Transverse colon (tissue), 4 donors: ENCODE data around the gene PRKCG. TPM values are rescaled to one million over a fixed set of nuclear protein-coding genes. Genes with fewer than 3 reads are reported as not detected.

ENCODE experiments used
- DNase-seq: peaks from one replicate; pipeline ENCODE4 v3.0.0-alpha.2; 2019
- H3K27ac ChIP-seq, 4 donors: fragments of 200-600 bp; sonication (generic); 2 replicates each; pipeline ENCODE4 v1.5.1; 2016 to 2018; ENCODE audit warnings: inconsistent platforms in 4 of 4
- H3K27me3 ChIP-seq: fragments of 200-600 bp; sonication (generic); 2 replicates; pipeline ENCODE4 v1.5.1; 2017; ENCODE audit warnings: inconsistent platforms
- H3K36me3 ChIP-seq, 4 donors: fragments of 200-600 bp; sonication (generic); 2 replicates each; pipeline ENCODE4 v1.5.1; 2017 to 2019; ENCODE audit warnings: inconsistent platforms in 4 of 4
- H3K4me1 ChIP-seq, 4 donors: fragments of 200-600 bp; sonication (generic); 2 replicates each; pipeline ENCODE4 v1.5.1; 2017 to 2020; ENCODE audit warnings: inconsistent platforms in 4 of 4
- H3K4me3 ChIP-seq, 4 donors: fragments of 200-600 bp; sonication (generic); 1 replicate in 1 of 4; 2 replicates in 3 of 4; pipeline versions ENCODE4 v1.5.1 to v1.6.1; 2017 to 2019; ENCODE audit warnings: inconsistent platforms in 4 of 4
- H3K9me3 ChIP-seq, 2 donors: fragments of 200-600 bp; sonication (generic); 2 replicates each; pipeline ENCODE4 v1.5.1; 2017 to 2019; ENCODE audit warnings: inconsistent platforms in 2 of 2
- CTCF ChIP-seq, 5 experiments: fragments of 200-600 bp in 3 of 5; fragments of 450-650 bp in 2 of 5; sonication (generic) in 3 of 5; IDR thresholded peaks; 1 replicate in 2 of 5; 2 replicates in 3 of 5; pipeline ENCODE4 v1.5.1; 2016 to 2017; ENCODE audit warnings: antibody characterized with exemption in 5 of 5, inconsistent platforms in 3 of 5, mild to moderate bottlenecking in 2 of 5, moderate library complexity in 1 of 5
- EP300 ChIP-seq: sonication (generic); formaldehyde crosslinking; IDR thresholded peaks from one replicate; pipeline ENCODE4 v1.6.1; 2017; ENCODE audit warnings: antibody characterized with exemption, low read depth
- POLR2A ChIP-seq: fragments of 450-650 bp; IDR thresholded peaks from one replicate; pipeline ENCODE4 v1.6.1; 2016; ENCODE audit warnings: antibody characterized with exemption, mild to moderate bottlenecking, moderate library complexity
- POLR2AphosphoS5 ChIP-seq, 3 donors: sonication (generic); formaldehyde crosslinking; IDR thresholded peaks; one replicate each; pipeline ENCODE4 v1.6.1; 2016; ENCODE audit warnings: antibody characterized with exemption in 3 of 3
- WGBS, 2 donors: methylation state at CpG; one replicate each; pipeline ENCODE4 v1.1.5; 2018; ENCODE audit warnings: low coverage in 1 of 2; 5-methylcytosine and 5-hydroxymethylcytosine counted together
- in situ Hi-C, 4 donors: fragments of 200-750 bp; cut with MboI; loops; one replicate each; pipeline versions ENCODE4 v1.15.0 to v1.15.1; 2017; ENCODE audit warnings: low sequenced_read_pairs in 3 of 4, low pct_ligation_motif_present in 1 of 4, low pct_unique_long_range_greater_than_20kb in 1 of 4
- intact Hi-C: fragments of 100-400 bp; cut with DNase I; formaldehyde crosslinking; loops from one replicate; pipeline ENCODE4 v1.15.1; 2023; ENCODE audit warnings: low total_unique reads
- total RNA-seq, 4 donors: library from RNA; depleted of rRNA; stranded (reverse); fragments of >200 nt; gene quantifications; one replicate each; pipeline ENCODE4 v1.1.0, GENCODE V29; 2016

PRKCG gene
- total RNA-seq, 4 donors from 2014 or later, result 0.32 TPM; not detected in 3

- DNase-seq, result no peak
- Histone ChIP-seq H3K4me1 (peaks cover 0 to 12% (median 8%) of the 10 kb centered on the region in 4 donors), H3K27ac (no peak overlapping the region), H3K9me3 (no peaks in the 10 kb centered on the region), H3K27me3 (peaks cover 91% of the 10 kb centered on the region), H3K36me3 (no peaks in the 10 kb centered on the region), H3K4me3 (no peak overlapping the region)
- intact Hi-C loops, result no loop called here
- TF ChIP-seq CTCF (IDR thresholded peaks at IDR 0.05), result no peak
- TF ChIP-seq EP300, result no peak
- TF ChIP-seq POLR2A, result no peak
- TF ChIP-seq POLR2AphosphoS5 (IDR thresholded peaks at IDR 0.05), result no peak
- in situ Hi-C loops, result loop anchor here in 1 of 4 donors (10.0 kb wide), 1 partner anchor 64 kb away; no protein-coding TSS in a partner anchor
- WGBS, 2 donors, result 18% methylated on average over 46 of the region's 51 CpGs; no CpG with 5 or more reads in 1 of the 2 donors
Measured at GRCh38 chr19:53908106-53908934, 26.3 kb downstream of the PRKCG start.

GRCh38 chr19:53908935-53909415, 27.0 kb downstream of the PRKCG start, which contains the start of gene CACNG7:
Gene CACNG7, plus strand, starts transcription at chr19:53909278. Its CDS starts 3,554 bp downstream, at chr19:53912832.
- no peak for TF ChIP-seq CTCF (IDR thresholded peaks at IDR 0.05)
- no peak for TF ChIP-seq POLR2AphosphoS5 (IDR thresholded peaks at IDR 0.05)
- no peak for TF ChIP-seq POLR2A
- no peak for TF ChIP-seq EP300
- WGBS, 2 donors, result 8% methylated on average over 27 of the region's 28 CpGs; no CpG with 5 or more reads in 1 of the 2 donors
- Histone ChIP-seq H3K36me3 (no peaks in the 10 kb centered on the region), H3K4me1 (peaks cover 0 to 12% (median 8%) of the 10 kb centered on the region in 4 donors), H3K4me3 (no peak within 1 kb of the TSS), H3K27me3 (peaks cover 86% of the 10 kb centered on the region), H3K9me3 (no peaks in the 10 kb centered on the region), H3K27ac (no peak within 1 kb of the TSS)
- intact Hi-C loops, result no loop called here
- DNase-seq, result no peak
- in situ Hi-C loops, result loop anchor here in 1 of 4 donors (10.0 kb wide), 1 partner anchor 64 kb away; no protein-coding TSS in a partner anchor

- DNase-seq, result no peak
- Histone ChIP-seq H3K9me3 (no peaks in the 10 kb centered on the region), H3K4me3 (no peak overlapping the region), H3K27me3 (peaks cover 80% of the 10 kb centered on the region), H3K27ac (no peak overlapping the region), H3K4me1 (peaks cover 0 to 12% (median 8%) of the 10 kb centered on the region in 4 donors), H3K36me3 (no peaks in the 10 kb centered on the region)
- TF ChIP-seq POLR2A (no peak), EP300 (no peak), CTCF (IDR thresholded peaks at IDR 0.05) (no peak), POLR2AphosphoS5 (IDR thresholded peaks at IDR 0.05) (no peak)
- in situ Hi-C loops, result loop anchor here in 1 of 4 donors (10.0 kb wide), 1 partner anchor 65 kb away; no protein-coding TSS in a partner anchor
- WGBS, 2 donors, result 4 to 17% methylated on average over 9 to 47 of the region's 47 CpGs
- intact Hi-C loops, result no loop called here
Measured at GRCh38 chr19:53909471-53910169, 27.6 kb downstream of the PRKCG start.

GRCh38 chr19:53910170-53910518, 28.1 kb downstream of the PRKCG start:
- in situ Hi-C loops, result no loop called here
- DNase-seq, result no peak
- TF ChIP-seq EP300 (no peak), CTCF (IDR thresholded peaks at IDR 0.05) (no peak), POLR2A (no peak), POLR2AphosphoS5 (IDR thresholded peaks at IDR 0.05) (no peak)
- no peak overlapping the region for H3K4me3 ChIP-seq
- peaks cover 75% of the 10 kb centered on the region for H3K27me3 ChIP-seq
- no peaks in the 10 kb centered on the region for H3K36me3 ChIP-seq
- no peaks in the 10 kb centered on the region for H3K9me3 ChIP-seq
- no peak overlapping the region for H3K27ac ChIP-seq
- intact Hi-C loops, result no loop called here
- peaks cover 0 to 12% (median 8%) of the 10 kb centered on the region in 4 donors for H3K4me1 ChIP-seq
- 8% methylated on average over 6 to 13 of the region's 13 CpGs for WGBS, 2 donors
